Adrenal gland (tissue), 12 donors: ENCODE results near the gene CD244. TPM values are rescaled to one million over a fixed set of nuclear protein-coding genes. Genes with fewer than 3 reads are reported as not detected.
"Not testable (repeated sequence)": the region's sequence is repeated elsewhere in the genome, so short reads cannot be mapped to it uniquely, and the experiment has no call there.

Source experiments
- DNase-seq, 7 donors: peaks; one replicate each; pipeline ENCODE4 v3.0.0-alpha.2; 2019 to 2020
- H3K27ac ChIP-seq, 5 donors: fragments of 200-600 bp; sonication (generic) in 4 of 5; 1 replicate in 3 of 5; 2 replicates in 2 of 5; pipeline versions ENCODE4 v1.5.1 to v1.8.0; 2016 to 2020; ENCODE audit warnings: mild to moderate bottlenecking in 1 of 5
- H3K27me3 ChIP-seq: fragments of 200-600 bp; 2 replicates; pipeline ENCODE4 v1.8.0; 2021
- H3K36me3 ChIP-seq, 2 donors: fragments of 200-600 bp; replicated peaks in 1 of 2; 1 replicate in 1 of 2; 2 replicates in 1 of 2; pipeline versions ENCODE4 v1.5.1 to v1.8.0; 2018 to 2022
- H3K4me1 ChIP-seq, 2 donors: fragments of 200-600 bp; replicated peaks in 1 of 2; 1 replicate in 1 of 2; 2 replicates in 1 of 2; pipeline versions ENCODE4 v1.5.1 to v1.8.0; 2018 to 2021
- H3K4me3 ChIP-seq, 4 donors: fragments of 200-600 bp; sonication (generic) in 3 of 4; one replicate each; pipeline ENCODE4 v1.5.1; 2016 to 2018
- H3K9me3 ChIP-seq, 3 donors: fragments of 200-600 bp; sonication (generic) in 1 of 3; replicated peaks in 1 of 3; 1 replicate in 2 of 3; 2 replicates in 1 of 3; pipeline versions ENCODE4 v1.5.1 to v1.8.0; 2016 to 2021
- POLR2A ChIP-seq, 2 donors: fragments of 450-650 bp; IDR thresholded peaks; one replicate each; pipeline ENCODE4 v1.6.1; 2017; ENCODE audit warnings: antibody characterized with exemption in 2 of 2, mild to moderate bottlenecking in 2 of 2, moderate library complexity in 1 of 2
- WGBS, 4 donors: extraction: QIAGEN DNeasy Blood & Tissue Kit in 2 of 4; methylation state at CpG; one replicate each; pipeline versions ENCODE4 v1.1.5 to v1.1.7; 2013 to 2017; 5-methylcytosine and 5-hydroxymethylcytosine counted together
- intact Hi-C, 2 donors: fragments of 100-400 bp; cut with DNase I; formaldehyde crosslinking; loops; one replicate each; pipeline versions ENCODE4 v1.14.1 to v1.15.0; 2022 to 2023
- polyA plus RNA-seq, 3 donors: library from polyadenylated mRNA; stranded (reverse); fragments of 200-250 nt in 2 of 3; fragments of 350-450 nt in 1 of 3; fragmentation: Illumina TruSeq in 1 of 3; extraction: RNeasy Lipid Tissue Mini Kit (QIAGEN cat#74804) in 1 of 3; gene quantifications; one replicate each; pipeline ENCODE4 v1.2.3, GENCODE V29; 2013 to 2014
- total RNA-seq, 9 donors: library from RNA; depleted of rRNA in 4 of 9; stranded (reverse); fragments of >200 nt in 4 of 9; fragments of 120-200 nt in 1 of 9; fragmentation: NEBNext Ultra II Directional in 1 of 9; extraction: Animal tissue kit (Norgen Biotek cat#: 25700) in 1 of 9; gene quantifications; one replicate each; pipeline versions ENCODE4 v1.1.0 to v1.2.4, GENCODE V29; 2013 to 2023
- TF ChIP-seq, protein P1 (sequence below), 6 experiments: fragments of 450-650 bp in 4 of 6; fragments of 200-600 bp in 2 of 6; sonication (generic) in 1 of 6; IDR thresholded peaks; 1 replicate in 5 of 6; 2 replicates in 1 of 6; pipeline versions ENCODE4 v1.5.1 to v1.8.0; 2016 to 2021; ENCODE audit warnings: antibody characterized with exemption in 6 of 6, mild to moderate bottlenecking in 2 of 6, moderate library complexity in 1 of 6
- donor health status: healthy with polysubstance abuse.
- donor health status: Bipolar disorder and iron deficiency.
- donor health status: DM: yes; HTN: yes; CAD: no.
- donor health status: DM: no; HTN: no; CAD: no.
- donor health status: DM: no; HTN: no; CAD: no.
- donor health status: DM: yes; HTN: yes; CAD: no.

Gene CD244
- total and polyA plus RNA-seq, 12 donors: 0.15 to 1.4 (median 0.28) TPM; not detected in 1

DNA sequence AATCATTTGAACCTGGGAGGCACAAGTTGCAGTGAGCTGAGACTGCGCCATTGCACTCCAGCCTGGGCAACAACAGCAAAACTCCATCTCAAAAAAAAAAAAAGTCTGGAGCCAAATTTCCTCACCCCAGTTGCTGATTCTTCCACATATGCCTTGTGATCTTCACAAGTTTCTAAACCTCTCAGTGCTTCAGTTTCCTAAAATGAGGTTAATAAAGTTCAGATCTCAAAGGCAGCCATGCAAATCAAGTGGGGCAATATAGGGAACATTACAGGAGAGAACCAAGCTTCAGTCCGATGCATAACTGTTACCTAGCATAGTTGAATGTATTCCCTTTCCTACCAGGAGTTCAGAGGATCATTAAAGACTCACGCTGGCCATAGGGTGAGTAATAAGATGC lies 17.5 kb upstream of the CD244 start:
- DNase-seq: no peak
- H3K36me3 ChIP-seq: no peaks in the 10 kb centered on the region
- H3K27me3 ChIP-seq: no peaks in the 10 kb centered on the region
- no peaks in the 10 kb centered on the region for H3K9me3 ChIP-seq
- intact Hi-C loops: no loop called here
- H3K27ac ChIP-seq: no peak overlapping the region
- H3K4me3 ChIP-seq: no peak overlapping the region
- WGBS, 4 donors: 73 to 93% (median 77%) methylated on average over 3 of the region's 3 CpGs
- TF ChIP-seq, protein P1, sequence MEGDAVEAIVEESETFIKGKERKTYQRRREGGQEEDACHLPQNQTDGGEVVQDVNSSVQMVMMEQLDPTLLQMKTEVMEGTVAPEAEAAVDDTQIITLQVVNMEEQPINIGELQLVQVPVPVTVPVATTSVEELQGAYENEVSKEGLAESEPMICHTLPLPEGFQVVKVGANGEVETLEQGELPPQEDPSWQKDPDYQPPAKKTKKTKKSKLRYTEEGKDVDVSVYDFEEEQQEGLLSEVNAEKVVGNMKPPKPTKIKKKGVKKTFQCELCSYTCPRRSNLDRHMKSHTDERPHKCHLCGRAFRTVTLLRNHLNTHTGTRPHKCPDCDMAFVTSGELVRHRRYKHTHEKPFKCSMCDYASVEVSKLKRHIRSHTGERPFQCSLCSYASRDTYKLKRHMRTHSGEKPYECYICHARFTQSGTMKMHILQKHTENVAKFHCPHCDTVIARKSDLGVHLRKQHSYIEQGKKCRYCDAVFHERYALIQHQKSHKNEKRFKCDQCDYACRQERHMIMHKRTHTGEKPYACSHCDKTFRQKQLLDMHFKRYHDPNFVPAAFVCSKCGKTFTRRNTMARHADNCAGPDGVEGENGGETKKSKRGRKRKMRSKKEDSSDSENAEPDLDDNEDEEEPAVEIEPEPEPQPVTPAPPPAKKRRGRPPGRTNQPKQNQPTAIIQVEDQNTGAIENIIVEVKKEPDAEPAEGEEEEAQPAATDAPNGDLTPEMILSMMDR (IDR thresholded peaks at IDR 0.05): no peak
- no peaks in the 10 kb centered on the region for H3K4me1 ChIP-seq

DNA sequence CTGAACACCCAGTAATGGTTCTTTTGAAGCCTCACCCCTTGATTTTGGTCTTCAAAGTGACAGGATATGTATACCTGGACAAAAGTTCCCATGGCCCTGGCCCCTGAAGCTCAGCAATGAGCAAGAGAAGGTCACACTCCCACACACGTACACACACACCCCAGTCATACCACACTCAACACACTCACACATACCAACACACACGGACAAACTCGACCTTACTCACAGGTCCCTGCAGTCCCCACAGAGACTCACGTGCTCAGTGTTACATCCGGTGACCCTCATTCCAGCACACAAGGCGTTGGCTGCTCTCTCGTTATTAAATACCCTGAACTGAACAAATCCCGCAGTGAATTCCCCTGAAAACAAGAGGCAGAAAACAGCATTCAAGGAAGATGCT lies 16.4 kb upstream of the CD244 start:
- WGBS, 4 donors: 51 to 75% (median 63%) methylated on average over 8 of the region's 8 CpGs
- Histone ChIP-seq H3K4me1 (no peaks in the 10 kb centered on the region), H3K9me3 (no peaks in the 10 kb centered on the region), H3K27me3 (no peaks in the 10 kb centered on the region), H3K27ac (no peak overlapping the region), H3K4me3 (no peak overlapping the region), H3K36me3 (no peaks in the 10 kb centered on the region)
- DNase-seq: no peak
- intact Hi-C loops: no loop called here
- no peak for TF ChIP-seq POLR2A (IDR thresholded peaks at IDR 0.05)
- TF ChIP-seq, protein P1 (IDR thresholded peaks at IDR 0.05): no peak

DNA sequence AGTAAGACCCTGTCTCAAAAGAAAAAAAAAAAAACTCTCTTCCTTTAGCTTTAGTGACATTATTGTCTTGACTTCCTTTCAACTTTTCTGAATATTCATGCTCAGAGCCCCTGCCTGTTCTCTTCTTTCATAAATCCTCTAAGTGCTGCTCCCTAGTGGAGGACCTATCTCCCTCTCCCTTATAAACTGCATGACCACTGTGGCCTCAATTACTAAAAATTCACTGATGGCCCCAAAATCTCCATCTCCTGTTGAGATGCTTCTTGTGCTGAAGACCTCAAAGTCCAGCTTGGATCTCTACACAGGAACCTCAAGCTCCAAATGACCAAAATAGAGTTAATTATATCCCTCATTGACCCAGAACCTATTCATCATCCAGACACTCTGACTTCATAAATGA lies 14.5 kb upstream of the CD244 start:
- no peak overlapping the region for H3K4me3 ChIP-seq
- no peak overlapping the region for H3K27ac ChIP-seq
- H3K4me1 ChIP-seq: no peaks in the 10 kb centered on the region
- intact Hi-C loops: no loop called here
- TF ChIP-seq POLR2A (IDR thresholded peaks at IDR 0.05): no peak
- TF ChIP-seq, protein P1 (IDR thresholded peaks at IDR 0.05): no peak
- peaks cover 6% of the 10 kb centered on the region for H3K27me3 ChIP-seq
- H3K36me3 ChIP-seq: no peaks in the 10 kb centered on the region
- no peaks in the 10 kb centered on the region for H3K9me3 ChIP-seq
- no peak for DNase-seq

DNA sequence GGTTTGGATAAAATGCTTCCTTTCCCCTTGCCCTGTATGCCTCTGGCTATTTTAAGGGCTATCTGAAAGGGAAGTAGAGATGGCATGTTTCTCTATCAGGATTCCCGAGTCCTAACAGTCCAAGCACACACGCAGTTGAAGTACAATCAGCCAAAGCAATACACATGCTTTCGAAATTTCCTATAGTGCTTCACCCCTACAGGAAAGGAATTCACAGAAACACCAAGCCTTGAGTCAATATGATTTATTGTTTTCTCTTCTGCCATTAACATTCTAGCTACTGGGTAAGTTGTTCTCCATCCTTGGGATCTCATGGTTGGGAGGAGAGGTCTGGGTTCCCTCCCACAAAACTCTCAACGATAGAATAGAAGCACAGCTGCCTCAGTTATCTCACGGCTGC lies 13.6 kb upstream of the CD244 start:
- Histone ChIP-seq H3K27me3 (peaks cover 6% of the 10 kb centered on the region), H3K9me3 (no peaks in the 10 kb centered on the region), H3K36me3 (no peaks in the 10 kb centered on the region), H3K4me1 (no peaks in the 10 kb centered on the region), H3K27ac (no peak overlapping the region), H3K4me3 (no peak overlapping the region)
- no peak for DNase-seq
- intact Hi-C loops: no loop called here
- TF ChIP-seq POLR2A (IDR thresholded peaks at IDR 0.05): no peak
- TF ChIP-seq, protein P1 (IDR thresholded peaks at IDR 0.05): no peak
- 69 to 73% (median 71%) methylated on average over 5 of the region's 5 CpGs for WGBS, 4 donors

DNA sequence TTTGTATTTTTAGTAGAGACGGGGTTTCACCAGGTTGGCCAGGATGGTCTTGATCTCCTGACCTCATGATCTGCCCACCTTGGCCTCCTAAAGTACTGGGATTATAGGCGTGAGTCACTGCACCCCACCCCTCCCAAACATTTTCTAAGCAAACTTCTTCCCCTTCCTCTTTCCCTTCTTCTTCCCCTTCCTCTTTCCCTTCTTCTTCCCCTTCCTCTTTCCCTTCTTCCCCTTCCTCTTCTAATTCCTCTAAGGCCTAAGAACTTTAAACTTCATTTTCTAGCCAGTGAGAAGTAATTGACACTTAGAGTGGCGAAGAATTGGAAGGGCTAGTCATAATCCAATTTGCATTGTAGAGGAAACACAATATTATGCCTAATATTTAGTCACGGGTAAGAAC lies 12.9 kb upstream of the CD244 start:
- H3K36me3 ChIP-seq, H3K9me3 ChIP-seq, DNase-seq, H3K27ac ChIP-seq, H3K4me3 ChIP-seq, H3K27me3 ChIP-seq, intact Hi-C loops, H3K4me1 ChIP-seq: not testable (repeated sequence)
- WGBS, 4 donors: 56 to 77% (median 61%) methylated on average over 4 of the region's 4 CpGs
